Left renal cortex interstitium (tissue), 4 donors: ENCODE data around the gene PPP2R5B. TPM values are rescaled to one million over a fixed set of nuclear protein-coding genes. Genes with fewer than 3 reads are reported as not detected.
"Not testable (repeated sequence)": the region's sequence is repeated elsewhere in the genome, so short reads cannot be mapped to it uniquely, and the experiment has no call there.

Experiments
- DNase-seq, 4 donors: peaks; one replicate each; pipeline ENCODE4 v3.0.0-alpha.2; 2013; ENCODE audit warnings: low read depth in 4 of 4, low spot score in 2 of 4, missing footprints in 1 of 4
- polyA plus RNA-seq, 4 donors: library from polyadenylated mRNA; unstranded; fragments of 120-200 nt; gene quantifications; one replicate each; pipeline ENCODE4 v1.2.1, GENCODE V29; 2013; ENCODE audit not compliant: insufficient read length in 4 of 4

The PPP2R5B gene
- polyA plus RNA-seq, 4 donors = 14.4 to 20.2 (median 17.2) TPM

- no peak for DNase-seq
Observed at GRCh38 chr11:64969209-64969608, 44.7 kb downstream of the PPP2R5B start.

- no peak for DNase-seq
Observed at GRCh38 chr11:64970731-64971151, 46.3 kb downstream of the PPP2R5B start.

- peak; percentile 75 to 84 (median 78) for DNase-seq
Observed at GRCh38 chr11:64971421-64972233, 47.1 kb downstream of the PPP2R5B start, which contains the start of gene MAJIN. MAJIN (minus strand) TSS chr11:64972108; CDS start chr11:64959405, 12,703 bp downstream.

GRCh38 chr11:64974124-64974523 lies 49.6 kb downstream of the PPP2R5B start:
- no peak for DNase-seq

- DNase-seq = no peak
Observed at GRCh38 chr11:64976651-64977050, 52.2 kb downstream of the PPP2R5B start.

- not testable (repeated sequence) for DNase-seq
Observed at GRCh38 chr11:64983339-64983738, 58.9 kb downstream of the PPP2R5B start.

Other genes with a start within 250 kb of the PPP2R5B start
- 10 to 100 TPM; 11.7 to 27.2 (median 24.9) TPM for gene NRXN2, start 201.5 kb upstream of the PPP2R5B start, polyA plus RNA-seq
- gene RASGRP2, start 180.5 kb upstream of the PPP2R5B start, polyA plus RNA-seq = 1 to 10 TPM; 3.2 to 7.8 (median 4.5) TPM
- gene PYGM, start 164.7 kb upstream of the PPP2R5B start, polyA plus RNA-seq = 1 to 10 TPM; 1.6 to 3.0 (median 2.1) TPM
- gene SF1, start 146.1 kb upstream of the PPP2R5B start, polyA plus RNA-seq = 100 to 1,000 TPM; 263 to 497 (median 371) TPM
- 10 to 100 TPM; 17.8 to 25.7 (median 24.2) TPM for gene MAP4K2, start 121.5 kb upstream of the PPP2R5B start, polyA plus RNA-seq
- 10 to 100 TPM; 31.6 to 53.5 (median 42.7) TPM for gene MEN1, start 114.1 kb upstream of the PPP2R5B start, polyA plus RNA-seq
- 1 to 10 TPM; 5.2 to 8.1 (median 5.9) TPM for gene CDC42BPG, start 80.0 kb upstream of the PPP2R5B start, polyA plus RNA-seq
- 10 to 100 TPM; 54.4 to 77.9 (median 64.7) TPM for gene EHD1, start 46.1 kb upstream of the PPP2R5B start, polyA plus RNA-seq
- 10 to 100 TPM; 12.2 to 28.1 (median 21.6) TPM for gene ATG2A, start 7.5 kb upstream of the PPP2R5B start, polyA plus RNA-seq
- gene GPHA2, start 11.2 kb downstream of the PPP2R5B start, polyA plus RNA-seq = 1 to 10 TPM; 1.9 to 3.1 (median 2.6) TPM
- 1 to 10 TPM in 1 of 4 donors, under 1 TPM in 3; 0.48 to 1.5 (median 0.72) TPM for gene MAJIN, start 47.4 kb downstream of the PPP2R5B start, polyA plus RNA-seq
- 1 to 10 TPM; 2.3 to 3.3 (median 2.8) TPM for gene BATF2, start 72.3 kb downstream of the PPP2R5B start, polyA plus RNA-seq
- gene ARL2, start 89.5 kb downstream of the PPP2R5B start, polyA plus RNA-seq = 10 to 100 TPM; 58.1 to 81.6 (median 64.8) TPM
- 10 to 100 TPM; 25.5 to 34.3 (median 30.4) TPM for gene SNX15, start 102.8 kb downstream of the PPP2R5B start, polyA plus RNA-seq
- 10 to 100 TPM; 10.2 to 20.3 (median 13.5) TPM for gene SAC3D1, start 116.5 kb downstream of the PPP2R5B start, polyA plus RNA-seq
- 10 to 100 TPM; 10.8 to 17.4 (median 12.2) TPM for gene NAALADL1, start 133.9 kb downstream of the PPP2R5B start, polyA plus RNA-seq
- 10 to 100 TPM; 16.9 to 22.4 (median 21.1) TPM for gene CDCA5, start 159.4 kb downstream of the PPP2R5B start, polyA plus RNA-seq
- gene ZFPL1, start 159.5 kb downstream of the PPP2R5B start, polyA plus RNA-seq = 10 to 100 TPM; 27.9 to 35.9 (median 34.6) TPM
- 100 to 1,000 TPM; 100 to 159 (median 143) TPM for gene VPS51, start 171.5 kb downstream of the PPP2R5B start, polyA plus RNA-seq
- gene TM7SF2, start 187.2 kb downstream of the PPP2R5B start, polyA plus RNA-seq = 100 to 1,000 TPM in 1 of 4 donors, 10 to 100 TPM in 3; 77.8 to 101 (median 80.4) TPM
- gene ZNHIT2, start 193.0 kb downstream of the PPP2R5B start, polyA plus RNA-seq = 10 to 100 TPM in 2 of 4 donors, 1 to 10 TPM in 2; 6.0 to 13.3 (median 9.5) TPM
- 100 to 1,000 TPM; 643 to 971 (median 752) TPM for gene FAU, start 197.4 kb downstream of the PPP2R5B start, polyA plus RNA-seq
- 10 to 100 TPM; 56.2 to 65.2 (median 62.2) TPM for gene MRPL49, start 197.6 kb downstream of the PPP2R5B start, polyA plus RNA-seq
- gene SYVN1, start 209.8 kb downstream of the PPP2R5B start, polyA plus RNA-seq = 10 to 100 TPM; 40.4 to 57.0 (median 48.3) TPM
- gene SPDYC, start 245.5 kb downstream of the PPP2R5B start, polyA plus RNA-seq = under 1 TPM in 1 of 4 donors, not detected in 3; 0.16 TPM